Left ventricle myocardium inferior (tissue), 1 donor: ENCODE measurements around the gene AK6. TPM values are rescaled to one million over a fixed set of nuclear protein-coding genes. Genes with fewer than 3 reads are reported as not detected.

ENCODE experiments used
- DNase-seq: peaks from one replicate; pipeline ENCODE4 v3.0.0-alpha.2; 2020
- H3K27ac ChIP-seq: fragments of 200-600 bp; replicated peaks from 2 replicates; pipeline ENCODE4 v1.8.0; 2021
- H3K27me3 ChIP-seq: fragments of 200-600 bp; 2 replicates; pipeline ENCODE4 v1.8.0; 2021; ENCODE audit warnings: low read depth
- H3K36me3 ChIP-seq: fragments of 200-600 bp; 2 replicates; pipeline ENCODE4 v1.8.0; 2021
- H3K4me1 ChIP-seq: fragments of 200-600 bp; 2 replicates; pipeline ENCODE4 v1.8.0; 2021
- H3K4me3 ChIP-seq: fragments of 200-600 bp; 2 replicates; pipeline ENCODE4 v1.8.0; 2021; ENCODE audit warnings: mild to moderate bottlenecking, moderate library complexity
- H3K9me3 ChIP-seq: fragments of 200-600 bp; replicated peaks from 2 replicates; pipeline ENCODE4 v1.8.0; 2021
- CTCF ChIP-seq: fragments of 200-600 bp; IDR thresholded peaks from 2 replicates; pipeline ENCODE4 v1.8.0; 2021; ENCODE audit warnings: antibody characterized with exemption, mild to moderate bottlenecking, borderline replicate concordance
- intact Hi-C: fragments of 100-400 bp; cut with micrococcal nuclease; formaldehyde crosslinking; loops from one replicate; pipeline ENCODE4 v1.11.0; 2022
- total RNA-seq: library from RNA; stranded (reverse); fragmentation: NEBNext Ultra II Directional; extraction: Animal tissue kit (Norgen Biotek cat#: 25700); gene quantifications from one replicate; pipeline ENCODE4 v1.2.1, GENCODE V29; 2021
- donor health status: DM: no; HTN: yes; CAD: no; lungs with severe emphysema.

AK6 gene
- total RNA-seq, 1 donor from 2014 or later: 39.4 TPM

- no peak overlapping the region for H3K27ac ChIP-seq
- intact Hi-C loops: no loop called here
- no peak overlapping the region for H3K4me3 ChIP-seq
- DNase-seq: no peak
- no peaks in the 10 kb centered on the region for H3K9me3 ChIP-seq
- H3K27me3 ChIP-seq: no peaks in the 10 kb centered on the region
- TF ChIP-seq CTCF: no peak
- H3K4me1 ChIP-seq: no peaks in the 10 kb centered on the region
- H3K36me3 ChIP-seq: peaks cover 29% of the 10 kb centered on the region
These were observed 61.2 kb downstream of the AK6 start for GRCh38 chr5:69308046-69308553.

- no peaks in the 10 kb centered on the region for H3K9me3 ChIP-seq
- H3K27ac ChIP-seq: no peak overlapping the region
- DNase-seq: no peak
- H3K4me3 ChIP-seq: no peak overlapping the region
- H3K27me3 ChIP-seq: no peaks in the 10 kb centered on the region
- peaks cover 27% of the 10 kb centered on the region for H3K36me3 ChIP-seq
- no peak for TF ChIP-seq CTCF
- intact Hi-C loops: no loop called here
- no peaks in the 10 kb centered on the region for H3K4me1 ChIP-seq
These were observed 63.8 kb downstream of the AK6 start for GRCh38 chr5:69305512-69305911.

Other genes with a start within 250 kb of the AK6 start
- gene CCNB1, start 202.4 kb downstream of the AK6 start, total RNA-seq: 3.5 TPM
- 3.1 TPM for gene CENPH, start 179.9 kb downstream of the AK6 start, total RNA-seq
- gene CDK7, start 134.6 kb downstream of the AK6 start, total RNA-seq: 10.5 TPM
- 2.4 TPM for gene CCDC125, start 36.7 kb downstream of the AK6 start, total RNA-seq
- 32.2 TPM for gene TAF9, start within 50 bp of the AK6 start, total RNA-seq
- 19.4 TPM for gene RAD17, start 298 bp upstream of the AK6 start, total RNA-seq
- gene MARVELD2, start 45.6 kb upstream of the AK6 start, total RNA-seq: 0.96 TPM
- gene OCLN, start 123.3 kb upstream of the AK6 start, total RNA-seq: 2.0 TPM
- gene GTF2H2C, start 190.7 kb upstream of the AK6 start, total RNA-seq: 18.0 TPM